Thyroid gland (tissue), 4 donors: ENCODE data around the gene DPF3.

Source experiments
- CTCF ChIP-seq, 6 experiments: fragments of 200-600 bp in 3 of 6; fragments of 450-650 bp in 3 of 6; sonication (generic) in 3 of 6; IDR thresholded peaks; one replicate each; pipeline ENCODE4 v1.5.1; 2016 to 2019; ENCODE audit warnings: antibody characterized with exemption in 6 of 6, mild to moderate bottlenecking in 2 of 6, inconsistent platforms in 1 of 6, moderate library complexity in 1 of 6
- POLR2A ChIP-seq, 2 donors: fragments of 450-650 bp; IDR thresholded peaks; one replicate each; pipeline ENCODE4 v1.6.1; 2017; ENCODE audit warnings: antibody characterized with exemption in 2 of 2, mild to moderate bottlenecking in 2 of 2, moderate library complexity in 1 of 2

- TF ChIP-seq CTCF (IDR thresholded peaks at IDR 0.05) = no peak
- no peak for TF ChIP-seq POLR2A (IDR thresholded peaks at IDR 0.05)
These were observed 81.5 kb downstream of the DPF3 start for GRCh38 chr14:72812292-72812851.
